Measurements from ENCODE around the gene ZMAT2. TPM values are rescaled to one million over a fixed set of nuclear protein-coding genes. Genes with fewer than 3 reads are reported as not detected.

The ZMAT2 gene
- total and polyA plus RNA-seq, 2 of the 8 experiments (the other 6 are each of a cell fraction or from before 2014, with no cell fraction given): 56.8 to 65.9 TPM

DNA sequence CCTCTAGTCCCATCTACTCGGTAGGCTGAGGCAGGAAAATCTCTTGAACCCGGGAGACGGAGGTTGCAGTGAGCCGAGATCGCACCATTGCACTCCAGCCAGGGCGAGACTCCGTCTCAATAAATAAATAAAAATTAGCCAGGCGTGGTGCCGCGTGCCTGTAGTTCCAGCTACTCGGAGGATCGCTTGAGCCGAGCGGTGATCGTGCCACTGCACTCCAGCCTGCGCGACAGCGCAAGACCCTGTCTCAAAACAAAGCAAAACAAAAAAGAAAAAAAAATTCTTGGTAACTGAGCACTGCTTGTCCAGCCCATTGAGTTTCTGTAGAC, 36.3 kb upstream of the ZMAT2 start (continued):
- TF ChIP-seq HDAC6 (IDR thresholded peaks at IDR 0.05; ENCODE audit: low read depth, low read length) (no peak), SRF (IDR thresholded peaks at IDR 0.05; ENCODE audit: low read depth, low read length) (no peak)
